RWPE2 (cell line): ENCODE measurements around the gene KIF7.
"Not testable (repeated sequence)": the region's sequence is repeated elsewhere in the genome, so short reads cannot be mapped to it uniquely, and the experiment has no call there.

Experiments used
- ATAC-seq: fragments of 200-7000 bp; cut with Tn5 transposase; 3 replicates; pipeline ENCODE4 v1.9.1; 2021; ENCODE audit warnings: low read depth
- DNase-seq: peaks from one replicate; pipeline ENCODE4 v3.0.0-alpha.2; 2020; ENCODE audit warnings: low spot score
- H3K27ac ChIP-seq: fragments of 450-650 bp; 2 replicates; pipeline ENCODE4 v1.5.1; 2017; ENCODE audit warnings: mild to moderate bottlenecking; ENCODE audit not compliant: poor library complexity, severe bottlenecking
- H3K27me3 ChIP-seq: fragments of 250-450 bp; sonication (Bioruptor Pico); 2 replicates; pipeline ENCODE4 v1.5.1; 2021; ENCODE audit warnings: mild to moderate bottlenecking, moderate library complexity; ENCODE audit not compliant: insufficient read depth, poor library complexity, severe bottlenecking
- H3K36me3 ChIP-seq: fragments of 250-450 bp; sonication (Bioruptor Pico); 2 replicates; pipeline ENCODE4 v1.5.1; 2020; ENCODE audit warnings: low read depth, mild to moderate bottlenecking, moderate library complexity
- H3K4me1 ChIP-seq: fragments of 250-450 bp; sonication (Bioruptor Pico); 2 replicates; pipeline ENCODE4 v1.5.1; 2021; ENCODE audit warnings: mild to moderate bottlenecking, moderate library complexity; ENCODE audit not compliant: insufficient read depth, poor library complexity, severe bottlenecking
- H3K4me3 ChIP-seq: fragments of 250-450 bp; sonication (Bioruptor Pico); 2 replicates; pipeline ENCODE4 v1.5.1; 2021; ENCODE audit warnings: mild to moderate bottlenecking, moderate library complexity; ENCODE audit not compliant: severe bottlenecking
- H3K9me3 ChIP-seq: fragments of 250-450 bp; sonication (Bioruptor Pico); 2 replicates; pipeline ENCODE4 v1.5.1; 2021; ENCODE audit warnings: mild to moderate bottlenecking, moderate library complexity; ENCODE audit not compliant: severe bottlenecking
- TF ChIP-seq, protein P1 (sequence below): fragments of 450-650 bp; IDR thresholded peaks from one replicate; pipeline ENCODE4 v1.5.1; 2017; ENCODE audit warnings: mild to moderate bottlenecking, moderate library complexity; ENCODE audit not compliant: poor library complexity, severe bottlenecking

The KIF7 gene

DNA sequence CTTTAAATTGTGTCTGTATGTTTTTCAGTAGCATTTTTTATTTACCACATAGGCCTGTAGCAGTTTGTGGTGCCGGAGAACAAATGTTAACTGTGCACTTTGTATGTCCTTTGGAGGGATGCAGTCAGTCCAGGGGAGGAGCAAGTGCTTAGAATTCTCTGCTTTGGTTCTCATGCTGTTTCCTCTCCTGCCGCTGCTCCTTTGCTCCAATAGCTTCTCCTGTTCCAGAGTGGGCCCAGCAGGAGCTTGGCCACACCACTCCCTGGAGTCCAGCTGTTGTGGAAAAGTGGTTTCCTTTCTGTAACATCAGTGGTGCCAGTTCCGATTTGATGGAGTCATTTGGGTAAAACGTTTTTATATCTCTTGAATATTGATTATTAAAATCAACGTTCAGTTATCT lies 63.4 kb downstream of the KIF7 start:
- Histone ChIP-seq H3K27ac (no peak overlapping the region), H3K4me1 (peaks cover 15% of the 10 kb centered on the region), H3K4me3 (no peak overlapping the region), H3K9me3 (no peaks in the 10 kb centered on the region), H3K36me3 (peaks cover 100% of the 10 kb centered on the region), H3K27me3 (no peaks in the 10 kb centered on the region)
- TF ChIP-seq, protein P1, sequence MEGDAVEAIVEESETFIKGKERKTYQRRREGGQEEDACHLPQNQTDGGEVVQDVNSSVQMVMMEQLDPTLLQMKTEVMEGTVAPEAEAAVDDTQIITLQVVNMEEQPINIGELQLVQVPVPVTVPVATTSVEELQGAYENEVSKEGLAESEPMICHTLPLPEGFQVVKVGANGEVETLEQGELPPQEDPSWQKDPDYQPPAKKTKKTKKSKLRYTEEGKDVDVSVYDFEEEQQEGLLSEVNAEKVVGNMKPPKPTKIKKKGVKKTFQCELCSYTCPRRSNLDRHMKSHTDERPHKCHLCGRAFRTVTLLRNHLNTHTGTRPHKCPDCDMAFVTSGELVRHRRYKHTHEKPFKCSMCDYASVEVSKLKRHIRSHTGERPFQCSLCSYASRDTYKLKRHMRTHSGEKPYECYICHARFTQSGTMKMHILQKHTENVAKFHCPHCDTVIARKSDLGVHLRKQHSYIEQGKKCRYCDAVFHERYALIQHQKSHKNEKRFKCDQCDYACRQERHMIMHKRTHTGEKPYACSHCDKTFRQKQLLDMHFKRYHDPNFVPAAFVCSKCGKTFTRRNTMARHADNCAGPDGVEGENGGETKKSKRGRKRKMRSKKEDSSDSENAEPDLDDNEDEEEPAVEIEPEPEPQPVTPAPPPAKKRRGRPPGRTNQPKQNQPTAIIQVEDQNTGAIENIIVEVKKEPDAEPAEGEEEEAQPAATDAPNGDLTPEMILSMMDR, result no peak
- ATAC-seq (no peak), DNase-seq (no peak)

- Histone ChIP-seq H3K4me1 (peaks cover 18% of the 10 kb centered on the region), H3K27ac (peak overlapping the region; percentile 24), H3K36me3 (peaks cover 100% of the 10 kb centered on the region), H3K9me3 (no peaks in the 10 kb centered on the region), H3K27me3 (no peaks in the 10 kb centered on the region), H3K4me3 (no peak overlapping the region)
- TF ChIP-seq, protein P1, result no peak
- no peak for DNase-seq
- peak; percentile 93 for ATAC-seq
These were observed 67.3 kb downstream of the KIF7 start for GRCh38 chr15:89587955-89588354.

DNA sequence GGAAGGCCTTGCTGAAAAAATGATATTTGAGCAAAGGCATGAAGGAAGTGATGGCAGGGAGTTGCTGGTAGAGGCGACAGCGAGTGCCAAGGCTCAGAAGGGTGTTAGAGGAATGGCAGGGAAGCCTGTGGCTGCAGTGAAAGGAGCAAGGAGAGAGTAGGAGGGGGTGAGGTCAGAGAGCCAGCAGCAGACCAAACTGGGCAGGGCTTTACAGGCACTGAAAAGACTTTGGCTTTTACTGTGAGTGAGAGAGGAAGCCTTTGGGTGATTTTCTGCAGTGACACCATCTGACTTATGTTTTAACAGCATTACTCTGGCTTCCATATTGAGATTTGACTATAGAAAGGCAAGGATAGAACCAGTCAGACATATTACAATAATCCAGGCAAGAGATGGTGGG lies 68.6 kb downstream of the KIF7 start:
- H3K4me1 ChIP-seq, result peaks cover 18% of the 10 kb centered on the region
- H3K27ac ChIP-seq, result peak overlapping the region; percentile 24
- TF ChIP-seq, protein P1, result no peak
- H3K27me3 ChIP-seq, result no peaks in the 10 kb centered on the region
- ATAC-seq, result no peak
- no peak for DNase-seq
- no peaks in the 10 kb centered on the region for H3K9me3 ChIP-seq
- H3K36me3 ChIP-seq, result peaks cover 99% of the 10 kb centered on the region
- no peak overlapping the region for H3K4me3 ChIP-seq

- DNase-seq, H3K4me3 ChIP-seq, H3K27me3 ChIP-seq, H3K27ac ChIP-seq, H3K4me1 ChIP-seq, H3K9me3 ChIP-seq, ATAC-seq: not testable (repeated sequence)
- H3K36me3 ChIP-seq, result peaks cover 86% of the 10 kb centered on the region
These were observed 74.5 kb downstream of the KIF7 start for GRCh38 chr15:89580747-89581146.

GRCh38 chr15:89578146-89578545 lies 77.1 kb downstream of the KIF7 start:
- Histone ChIP-seq H3K4me1 (peaks cover 8% of the 10 kb centered on the region), H3K27ac (no peak overlapping the region), H3K9me3 (no peaks in the 10 kb centered on the region), H3K4me3 (peak overlapping the region; percentile 12), H3K27me3 (no peaks in the 10 kb centered on the region), H3K36me3 (peaks cover 60% of the 10 kb centered on the region)
- TF ChIP-seq, protein P1, result no peak
- ATAC-seq (no peak), DNase-seq (no peak)
